Spleen (tissue), 11 donors: ENCODE results near the gene FLT3LG. TPM values are rescaled to one million over a fixed set of nuclear protein-coding genes. Genes with fewer than 3 reads are reported as not detected.

ENCODE experiments used
- DNase-seq: peaks from one replicate; pipeline ENCODE4 v3.0.0-alpha.2; 2020
- H3K27ac ChIP-seq, 8 donors: fragments of 200-600 bp; sonication (generic) in 7 of 8; 1 replicate in 4 of 8; 2 replicates in 4 of 8; pipeline versions ENCODE4 v1.5.0 to v1.8.0; 2016 to 2021; ENCODE audit warnings: inconsistent platforms in 4 of 8, mild to moderate bottlenecking in 4 of 8, moderate library complexity in 1 of 8
- H3K27me3 ChIP-seq, 7 donors: fragments of 200-600 bp; sonication (generic) in 6 of 7; replicated peaks in 1 of 7; 1 replicate in 4 of 7; 2 replicates in 3 of 7; pipeline versions ENCODE4 v1.5.0 to v1.8.0; 2016 to 2021; ENCODE audit warnings: inconsistent platforms in 3 of 7, mild to moderate bottlenecking in 1 of 7
- H3K36me3 ChIP-seq, 6 donors: fragments of 200-600 bp; sonication (generic) in 5 of 6; 1 replicate in 4 of 6; 2 replicates in 2 of 6; pipeline versions ENCODE4 v1.5.0 to v1.8.0; 2016 to 2021; ENCODE audit warnings: inconsistent platforms in 2 of 6
- H3K4me1 ChIP-seq, 6 donors: fragments of 200-600 bp; sonication (generic) in 5 of 6; 1 replicate in 3 of 6; 2 replicates in 3 of 6; pipeline versions ENCODE4 v1.5.0 to v1.8.0; 2016 to 2021; ENCODE audit warnings: inconsistent platforms in 3 of 6
- H3K4me3 ChIP-seq, 8 donors: fragments of 200-600 bp; sonication (generic) in 7 of 8; 1 replicate in 4 of 8; 2 replicates in 4 of 8; pipeline versions ENCODE4 v1.5.0 to v1.8.0; 2016 to 2021; ENCODE audit warnings: inconsistent platforms in 4 of 8, mild to moderate bottlenecking in 4 of 8, moderate library complexity in 2 of 8
- H3K9me3 ChIP-seq, 8 donors: fragments of 200-600 bp; sonication (generic) in 7 of 8; 1 replicate in 4 of 8; 2 replicates in 4 of 8; pipeline versions ENCODE4 v1.5.0 to v1.8.0; 2016 to 2021; ENCODE audit warnings: inconsistent platforms in 4 of 8
- POLR2A ChIP-seq, 3 donors: fragments of 450-650 bp; IDR thresholded peaks; one replicate each; pipeline ENCODE4 v1.5.1; 2017; ENCODE audit warnings: antibody characterized with exemption in 3 of 3, mild to moderate bottlenecking in 1 of 3
- POLR2AphosphoS5 ChIP-seq, 3 donors: sonication (generic); formaldehyde crosslinking; IDR thresholded peaks; one replicate each; pipeline ENCODE4 v1.5.1; 2017; ENCODE audit warnings: antibody characterized with exemption in 3 of 3
- WGBS, 5 donors: extraction: QIAGEN DNeasy Blood & Tissue Kit in 3 of 5; methylation state at CpG; one replicate each; pipeline versions ENCODE4 v1.1.5 to v1.1.7; 2013 to 2018; 5-methylcytosine and 5-hydroxymethylcytosine counted together
- intact Hi-C: fragments of 100-400 bp; cut with DNase I; formaldehyde crosslinking; loops from one replicate; pipeline ENCODE4 v1.15.0; 2023; ENCODE audit warnings: low total_unique reads
- polyA plus RNA-seq, 3 donors: library from polyadenylated mRNA; stranded (reverse); fragments of 200-250 nt; gene quantifications; one replicate each; pipeline ENCODE4 v1.2.1, GENCODE V29; 2013
- total RNA-seq, 7 donors: library from RNA; depleted of rRNA in 3 of 7; stranded (reverse); fragments of >200 nt in 3 of 7; fragmentation: NEBNext Ultra II Directional in 4 of 7; extraction: Animal tissue kit (Norgen Biotek cat#: 25700) in 4 of 7; gene quantifications; one replicate each; pipeline versions ENCODE4 v1.1.0 to v1.2.1, GENCODE V29; 2016 to 2021
- TF ChIP-seq, protein P1 (sequence below), 11 experiments: fragments of 200-600 bp in 7 of 11; fragments of 450-650 bp in 4 of 11; sonication (generic) in 4 of 11; IDR thresholded peaks in 8 of 11; conservative IDR thresholded peaks in 3 of 11; 1 replicate in 7 of 11; 2 replicates in 4 of 11; pipeline versions ENCODE4 v1.4.0 to v1.8.0; 2016 to 2021; ENCODE audit warnings: antibody characterized with exemption in 11 of 11, inconsistent platforms in 4 of 11, mild to moderate bottlenecking in 1 of 11
- donor health status: healthy with polysubstance abuse.
- donor health status: DM: no; HTN: no; CAD: no; lungs with moderate emphysema.
- donor health status: DM: no; HTN: no; CAD: no.
- donor health status: Bipolar disorder and iron deficiency.
- donor health status: healthy.
- donor health status: DM: no; HTN: no; CAD: no.
- donor health status: DM: yes; HTN: yes; CAD: no.

FLT3LG gene
- total and polyA plus RNA-seq, 10 donors = 11.2 to 32.8 (median 22.0) TPM

DNA sequence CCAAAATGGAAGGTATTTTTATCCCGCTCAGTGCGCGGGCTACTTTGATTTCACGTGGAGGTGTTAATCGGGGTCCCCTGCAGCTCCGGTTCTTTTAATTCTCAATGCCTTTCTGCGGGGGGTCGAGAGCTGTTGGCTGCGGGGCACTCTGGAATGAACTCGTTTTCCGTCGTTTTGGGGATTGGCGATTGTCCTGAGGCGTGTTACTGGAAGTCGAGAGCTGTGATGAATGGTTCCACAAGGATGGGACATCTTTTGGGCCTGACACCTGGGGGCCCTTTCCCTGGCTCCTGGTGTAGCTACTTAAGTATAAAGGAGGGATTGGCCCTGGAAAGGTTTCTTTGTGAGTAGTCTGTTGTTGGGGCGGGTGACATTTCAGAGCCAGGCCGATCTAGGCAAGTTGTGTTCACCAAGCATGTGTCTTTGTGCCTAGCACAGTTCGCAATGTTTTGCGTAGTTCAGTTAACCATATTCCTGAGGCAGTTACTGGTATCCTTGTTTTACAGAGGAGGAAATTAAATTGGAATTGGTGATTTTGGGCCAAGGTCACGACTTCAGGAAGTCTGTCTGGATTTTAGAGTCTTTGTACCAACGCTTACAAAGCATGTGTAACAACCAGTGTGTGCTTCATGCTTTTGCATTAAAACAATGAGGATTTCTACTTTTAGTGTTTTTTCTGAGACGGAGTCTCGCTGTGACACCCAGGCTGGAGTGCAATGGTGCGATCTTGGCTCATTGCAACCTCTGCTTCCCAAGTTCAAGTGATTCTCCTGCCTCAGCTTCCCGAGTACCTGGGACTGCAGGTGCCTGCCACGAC, 14.2 kb downstream of the FLT3LG start:
- no peaks in the 10 kb centered on the region for H3K9me3 ChIP-seq
- peak overlapping the region; percentile 89 to 98 (median 93) for H3K27ac ChIP-seq
- H3K27me3 ChIP-seq = no peaks in the 10 kb centered on the region
- peaks cover 2 to 78% (median 42%) of the 10 kb centered on the region in 6 donors for H3K36me3 ChIP-seq
- intact Hi-C loops = no loop called here
- H3K4me3 ChIP-seq = peak overlapping the region; percentile 76 to 99 (median 93)
- H3K4me1 ChIP-seq = peaks cover 21 to 57% (median 47%) of the 10 kb centered on the region in 6 donors
- DNase-seq = no peak
- no peak for TF ChIP-seq POLR2AphosphoS5 (IDR thresholded peaks at IDR 0.05)
- TF ChIP-seq, protein P1, sequence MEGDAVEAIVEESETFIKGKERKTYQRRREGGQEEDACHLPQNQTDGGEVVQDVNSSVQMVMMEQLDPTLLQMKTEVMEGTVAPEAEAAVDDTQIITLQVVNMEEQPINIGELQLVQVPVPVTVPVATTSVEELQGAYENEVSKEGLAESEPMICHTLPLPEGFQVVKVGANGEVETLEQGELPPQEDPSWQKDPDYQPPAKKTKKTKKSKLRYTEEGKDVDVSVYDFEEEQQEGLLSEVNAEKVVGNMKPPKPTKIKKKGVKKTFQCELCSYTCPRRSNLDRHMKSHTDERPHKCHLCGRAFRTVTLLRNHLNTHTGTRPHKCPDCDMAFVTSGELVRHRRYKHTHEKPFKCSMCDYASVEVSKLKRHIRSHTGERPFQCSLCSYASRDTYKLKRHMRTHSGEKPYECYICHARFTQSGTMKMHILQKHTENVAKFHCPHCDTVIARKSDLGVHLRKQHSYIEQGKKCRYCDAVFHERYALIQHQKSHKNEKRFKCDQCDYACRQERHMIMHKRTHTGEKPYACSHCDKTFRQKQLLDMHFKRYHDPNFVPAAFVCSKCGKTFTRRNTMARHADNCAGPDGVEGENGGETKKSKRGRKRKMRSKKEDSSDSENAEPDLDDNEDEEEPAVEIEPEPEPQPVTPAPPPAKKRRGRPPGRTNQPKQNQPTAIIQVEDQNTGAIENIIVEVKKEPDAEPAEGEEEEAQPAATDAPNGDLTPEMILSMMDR (IDR thresholded peaks at IDR 0.05 in 8 of 11, conservative IDR thresholded peaks at IDR 0.05 in 3 of 11) = no peak
- TF ChIP-seq POLR2A (IDR thresholded peaks at IDR 0.05) = no peak
- WGBS, 5 donors = 1 to 2% (median 1%) methylated on average over 26 of the region's 26 CpGs

DNA sequence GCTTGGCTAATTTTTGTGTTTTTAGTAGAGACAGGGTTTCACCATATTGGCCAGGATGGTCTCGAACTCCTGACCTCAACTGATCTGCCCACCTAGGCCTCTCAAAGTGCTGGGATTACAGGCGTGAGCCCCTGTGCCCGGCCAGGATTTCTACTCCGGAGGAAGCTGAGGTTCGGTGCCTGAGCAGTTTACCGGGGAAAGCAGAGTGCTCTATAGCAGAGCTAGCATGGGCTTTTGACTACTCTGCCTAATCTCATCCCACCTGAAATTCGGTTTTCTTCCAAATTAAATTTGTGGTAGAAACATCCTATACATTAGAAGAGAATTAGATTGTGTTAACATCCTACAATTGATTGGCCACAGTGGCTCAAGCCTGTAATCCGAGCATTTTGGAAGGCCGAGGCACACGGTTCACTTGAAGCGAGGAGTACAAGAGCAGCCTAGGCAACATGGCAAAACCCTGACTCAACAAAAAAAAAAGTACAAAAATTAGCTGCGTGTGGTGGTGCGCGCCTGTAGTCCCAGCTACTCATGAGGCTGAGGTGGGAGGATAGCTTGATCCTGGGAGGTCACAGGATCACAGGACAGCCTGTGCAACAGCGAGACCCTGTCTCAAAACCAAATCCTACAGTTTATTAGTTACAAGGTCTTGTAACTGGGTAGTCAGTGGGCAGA, 15.0 kb downstream of the FLT3LG start:
- intact Hi-C loops = no loop called here
- DNase-seq = no peak
- WGBS, 5 donors = 14 to 30% (median 20%) methylated on average over 15 of the region's 15 CpGs
- H3K4me1 ChIP-seq = peaks cover 21 to 60% (median 49%) of the 10 kb centered on the region in 6 donors
- no peaks in the 10 kb centered on the region for H3K27me3 ChIP-seq
- peak overlapping the region in 7 of 8 donors; percentile 25 to 96 (median 92) for H3K27ac ChIP-seq
- TF ChIP-seq POLR2A (IDR thresholded peaks at IDR 0.05) = no peak
- TF ChIP-seq, protein P1 (IDR thresholded peaks at IDR 0.05 in 8 of 11, conservative IDR thresholded peaks at IDR 0.05 in 3 of 11) = no peak
- TF ChIP-seq POLR2AphosphoS5 (IDR thresholded peaks at IDR 0.05) = no peak
- peaks cover 2 to 73% (median 42%) of the 10 kb centered on the region in 6 donors for H3K36me3 ChIP-seq
- H3K4me3 ChIP-seq = peak overlapping the region; percentile 76 to 99 (median 93)
- H3K9me3 ChIP-seq = no peaks in the 10 kb centered on the region

DNA sequence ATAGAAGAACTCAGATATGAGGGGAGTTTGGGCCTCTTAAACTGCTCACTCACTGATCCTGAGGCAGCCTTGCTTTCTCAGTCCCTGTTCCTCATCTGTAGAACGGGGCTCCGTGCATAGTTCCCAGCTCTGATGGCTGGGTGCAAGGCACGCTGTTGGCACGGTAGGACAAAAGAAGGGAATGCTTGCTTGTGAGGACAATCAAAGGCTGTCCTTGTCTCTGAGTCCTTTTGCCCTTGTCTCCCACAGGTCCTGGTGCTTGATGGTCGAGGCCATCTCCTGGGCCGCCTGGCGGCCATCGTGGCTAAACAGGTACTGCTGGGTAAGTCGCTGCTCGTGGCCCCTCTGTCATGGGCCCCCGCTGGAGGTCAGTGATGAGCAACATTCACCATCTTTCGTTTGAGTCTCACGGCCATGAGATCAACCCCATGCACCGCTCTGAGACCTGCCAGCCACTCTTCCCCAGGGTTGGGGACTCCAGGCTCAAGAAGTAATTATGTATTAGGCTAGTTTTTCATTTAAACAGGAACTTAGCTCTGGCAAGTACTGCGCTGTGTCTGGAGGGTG, 15.7 kb downstream of the FLT3LG start:
- Histone ChIP-seq H3K27ac (peak overlapping the region in 7 of 8 donors; percentile 25 to 96 (median 92)), H3K27me3 (no peaks in the 10 kb centered on the region), H3K4me1 (peaks cover 21 to 67% (median 50%) of the 10 kb centered on the region in 6 donors), H3K36me3 (peaks cover 2 to 67% (median 42%) of the 10 kb centered on the region in 6 donors), H3K4me3 (peak overlapping the region in 7 of 8 donors; percentile 76 to 99 (median 93)), H3K9me3 (no peaks in the 10 kb centered on the region)
- no peak for TF ChIP-seq POLR2A (IDR thresholded peaks at IDR 0.05)
- TF ChIP-seq, protein P1 (IDR thresholded peaks at IDR 0.05 in 8 of 11, conservative IDR thresholded peaks at IDR 0.05 in 3 of 11) = peak in 5 of 11 experiments; percentile 5 to 32 (median 17)
- TF ChIP-seq POLR2AphosphoS5 (IDR thresholded peaks at IDR 0.05) = peak; percentile 25 to 63 (median 49)
- DNase-seq = no peak
- intact Hi-C loops = no loop called here
- 51 to 67% (median 63%) methylated on average over 15 of the region's 15 CpGs for WGBS, 5 donors
